COR-L47 (cell line): ENCODE results near the gene ARMC12.
"Not testable (repeated sequence)": the region's sequence is repeated elsewhere in the genome, so short reads cannot be mapped to it uniquely, and the experiment has no call there.

Source experiments
- DNase-seq: peaks from one replicate; lab custom pipeline; 2025; lab: John Stamatoyannopoulos, UW

The ARMC12 gene

GRCh38 chr6:35718911-35719381 is 17.9 kb upstream of the ARMC12 start:
- no peak for DNase-seq

GRCh38 chr6:35719404-35719829 is 17.4 kb upstream of the ARMC12 start:
- DNase-seq = no peak

- DNase-seq = no peak
Observed at GRCh38 chr6:35719830-35720733, 16.8 kb upstream of the ARMC12 start.

- no peak for DNase-seq
Observed at GRCh38 chr6:35722121-35722761, 14.6 kb upstream of the ARMC12 start.

- DNase-seq = no peak
Observed at GRCh38 chr6:35723587-35723986, 13.2 kb upstream of the ARMC12 start.

GRCh38 chr6:35724059-35724458 is 12.8 kb upstream of the ARMC12 start:
- DNase-seq = no peak

GRCh38 chr6:35724471-35724870 is 12.4 kb upstream of the ARMC12 start:
- no peak for DNase-seq

GRCh38 chr6:35725081-35725708 is 11.6 kb upstream of the ARMC12 start:
- DNase-seq = no peak

GRCh38 chr6:35725721-35726438 is 11.0 kb upstream of the ARMC12 start:
- DNase-seq = no peak

GRCh38 chr6:35727231-35727934 is 9.4 kb upstream of the ARMC12 start:
- DNase-seq = peak; percentile 70

- peak; percentile 78 for DNase-seq
Observed at GRCh38 chr6:35727935-35728682, 8.7 kb upstream of the ARMC12 start.

GRCh38 chr6:35728683-35729678 is 7.9 kb upstream of the ARMC12 start:
- DNase-seq = no peak

- DNase-seq = no peak
Observed at GRCh38 chr6:35729722-35730121, 7.1 kb upstream of the ARMC12 start.

- DNase-seq = no peak
Observed at GRCh38 chr6:35730745-35731413, 6.0 kb upstream of the ARMC12 start.

GRCh38 chr6:35731414-35731735 is 5.5 kb upstream of the ARMC12 start:
- DNase-seq = peak; percentile 84

GRCh38 chr6:35731736-35732532 is 4.9 kb upstream of the ARMC12 start:
- DNase-seq = peak; percentile 68

- DNase-seq = no peak
Observed at GRCh38 chr6:35733633-35734032, 3.2 kb upstream of the ARMC12 start.

- DNase-seq = not testable (repeated sequence)
Observed at GRCh38 chr6:35734319-35734718, 2.5 kb upstream of the ARMC12 start.
